Measurements from ENCODE around the gene KRT26.

KRT26 gene

DNA sequence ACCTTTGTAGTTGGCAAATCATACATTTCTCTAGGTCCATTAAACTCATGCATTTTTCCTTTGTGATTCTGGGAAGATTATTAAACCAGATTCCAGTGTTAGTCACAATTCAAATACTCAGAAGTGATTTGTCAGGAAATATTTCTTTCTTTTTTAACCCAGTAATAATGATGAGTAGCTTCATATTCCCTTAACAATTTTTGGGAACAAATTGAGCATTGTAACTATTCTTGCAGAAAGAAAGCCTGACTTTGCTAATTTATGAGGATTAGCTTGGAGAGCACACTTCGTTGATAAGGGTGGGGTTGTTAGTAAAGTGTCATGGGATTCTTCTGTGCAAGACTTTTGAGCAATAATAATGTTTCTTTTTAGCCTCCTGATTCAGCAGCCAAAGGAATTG is 49.8 kb downstream of the KRT26 start:
- no peak for DNase-seq

- no peak for DNase-seq
Observed at GRCh38 chr17:40720899-40721298, 51.1 kb downstream of the KRT26 start.

DNA sequence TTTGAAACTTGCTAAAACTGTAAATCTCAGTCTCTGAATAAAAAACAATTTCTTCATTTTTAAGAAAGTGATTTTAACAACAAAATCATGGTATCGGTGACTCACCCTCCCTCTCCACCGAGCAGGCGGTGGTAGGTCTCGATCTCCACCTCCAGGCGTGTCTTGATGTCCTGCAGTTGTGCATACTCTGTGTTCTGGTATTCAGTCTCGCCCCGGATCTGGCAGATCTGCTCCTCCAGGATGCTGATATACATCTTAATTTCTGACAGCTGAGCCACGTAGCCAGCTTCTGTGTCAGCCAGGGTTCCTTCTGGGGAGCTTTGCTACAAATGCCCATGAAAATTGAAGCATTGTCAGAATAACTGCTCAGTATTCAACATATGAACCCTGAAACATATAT is 53.1 kb downstream of the KRT26 start:
- no peak for DNase-seq

- DNase-seq: no peak
Observed at GRCh38 chr17:40717776-40718175, 54.2 kb downstream of the KRT26 start.
